Liver (tissue), 9 donors: Measurements from ENCODE around the gene RAET1E. TPM values are rescaled to one million over a fixed set of nuclear protein-coding genes. Genes with fewer than 3 reads are reported as not detected.
"Not testable (repeated sequence)": the region's sequence is repeated elsewhere in the genome, so short reads cannot be mapped to it uniquely, and the experiment has no call there.

Source experiments
- DNase-seq: peaks from one replicate; pipeline ENCODE4 v3.0.0-alpha.2; 2017; ENCODE audit warnings: low spot score
- H3K27ac ChIP-seq, 2 donors: one replicate each; pipeline ENCODE4 v1.7.0; 2013; ENCODE audit warnings: inconsistent platforms in 2 of 2, low read length in 2 of 2, control low read depth in 1 of 2, low read depth in 1 of 2, mild to moderate bottlenecking in 1 of 2
- H3K27me3 ChIP-seq, 4 donors: one replicate each; pipeline versions ENCODE4 v1.6.1 to v1.7.0; 2013; ENCODE audit warnings: low read length in 3 of 4, inconsistent platforms in 1 of 4, mild to moderate bottlenecking in 1 of 4, moderate library complexity in 1 of 4; ENCODE audit not compliant: control insufficient read depth in 4 of 4, insufficient read depth in 4 of 4
- H3K36me3 ChIP-seq, 4 donors: one replicate each; pipeline versions ENCODE4 v1.6.1 to v1.7.0; 2013; ENCODE audit warnings: low read length in 3 of 4, mild to moderate bottlenecking in 3 of 4, low read depth in 1 of 4, moderate library complexity in 1 of 4; ENCODE audit not compliant: control insufficient read depth in 4 of 4, insufficient read depth in 3 of 4
- H3K4me1 ChIP-seq, 4 donors: one replicate each; pipeline versions ENCODE4 v1.6.1 to v1.7.0; 2013; ENCODE audit warnings: low read length in 3 of 4, mild to moderate bottlenecking in 3 of 4, moderate library complexity in 1 of 4; ENCODE audit not compliant: control insufficient read depth in 4 of 4, insufficient read depth in 4 of 4
- H3K4me3 ChIP-seq, 3 donors: one replicate each; pipeline versions ENCODE4 v1.6.1 to v1.7.0; 2013; ENCODE audit warnings: low read length in 3 of 3, control low read depth in 1 of 3, low read depth in 1 of 3, mild to moderate bottlenecking in 1 of 3
- H3K9ac ChIP-seq, 2 donors: one replicate each; pipeline ENCODE4 v1.7.0; 2013; ENCODE audit warnings: low read length in 2 of 2, mild to moderate bottlenecking in 2 of 2, moderate library complexity in 2 of 2, control low read depth in 1 of 2, low read depth in 1 of 2
- H3K9me3 ChIP-seq, 4 donors: one replicate each; pipeline versions ENCODE4 v1.6.1 to v1.7.0; 2013; ENCODE audit warnings: low read length in 3 of 4; ENCODE audit not compliant: control insufficient read depth in 4 of 4
- ATF3 ChIP-seq: IDR thresholded peaks from 2 replicates; pipeline ENCODE4 v1.6.1; 2016; ENCODE audit warnings: antibody characterized with exemption
- FOXA2 ChIP-seq: IDR thresholded peaks from 2 replicates; pipeline ENCODE4 v1.6.1; 2016; ENCODE audit warnings: antibody characterized with exemption
- GABPA ChIP-seq, 2 donors: IDR thresholded peaks in 1 of 2; conservative IDR thresholded peaks in 1 of 2; 2 replicates each; pipeline ENCODE4 v1.6.1; 2016; ENCODE audit warnings: antibody characterized with exemption in 2 of 2, mild to moderate bottlenecking in 1 of 2, moderate library complexity in 1 of 2
- HNF4A ChIP-seq, 2 donors: conservative IDR thresholded peaks; 2 replicates each; pipeline ENCODE4 v1.6.1; 2016; ENCODE audit warnings: antibody characterized with exemption in 2 of 2, mild to moderate bottlenecking in 2 of 2
- HNF4G ChIP-seq: IDR thresholded peaks from 2 replicates; pipeline ENCODE4 v1.6.1; 2016; ENCODE audit warnings: antibody characterized with exemption
- NR2F2 ChIP-seq: IDR thresholded peaks from 2 replicates; pipeline ENCODE4 v1.6.1; 2016; ENCODE audit warnings: antibody characterized with exemption
- REST ChIP-seq: IDR thresholded peaks from 2 replicates; pipeline ENCODE4 v1.6.1; 2016; ENCODE audit warnings: antibody characterized with exemption, mild to moderate bottlenecking
- RXRA ChIP-seq, 2 donors: IDR thresholded peaks; 2 replicates each; pipeline ENCODE4 v1.6.1; 2017 to 2018; ENCODE audit warnings: antibody characterized with exemption in 2 of 2, mild to moderate bottlenecking in 1 of 2
- TAF1 ChIP-seq: conservative IDR thresholded peaks from 2 replicates; pipeline ENCODE4 v1.6.1; 2016; ENCODE audit warnings: antibody characterized with exemption, mild to moderate bottlenecking
- ZBTB33 ChIP-seq: IDR thresholded peaks from 2 replicates; pipeline ENCODE4 v1.6.1; 2016; ENCODE audit warnings: antibody characterized with exemption
- WGBS: extraction: QIAGEN DNeasy Blood & Tissue Kit; methylation state at CpG from one replicate; pipeline ENCODE4 v1.1.7; 2013; 5-methylcytosine and 5-hydroxymethylcytosine counted together
- polyA plus RNA-seq, 2 donors: library from polyadenylated mRNA; stranded (reverse) in 1 of 2; unstranded in 1 of 2; fragments of 200-250 nt in 1 of 2; fragments of >200 nt in 1 of 2; fragmentation: Nextera tagmentation in 1 of 2; extraction: Ambion mirVana in 1 of 2; gene quantifications; one replicate each; pipeline versions ENCODE4 v1.2.1 to v1.2.3, GENCODE V29; 2013 to 2015
- total RNA-seq, 2 donors: library from RNA; depleted of rRNA; stranded (reverse); fragments of >200 nt; gene quantifications; one replicate each; pipeline ENCODE4 v1.2.3, GENCODE V29; 2014
- TF ChIP-seq, protein P1 (sequence below): IDR thresholded peaks from 2 replicates; pipeline ENCODE4 v1.6.1; 2016; ENCODE audit warnings: antibody characterized with exemption
- donor health status: healthy.
- donor health status: healthy.
- donor health status: healthy.
- donor health status: healthy.
- donor health status: healthy.

RAET1E gene
- total and polyA plus RNA-seq, 4 donors = not detected

- TF ChIP-seq GABPA (IDR thresholded peaks at IDR 0.05 in 1 of 2, conservative IDR thresholded peaks at IDR 0.05 in 1 of 2) (no peak), RXRA (IDR thresholded peaks at IDR 0.05) (no peak), REST (no peak), HNF4G (no peak), ZBTB33 (no peak), FOXA2 (no peak), HNF4A (conservative IDR thresholded peaks at IDR 0.05) (no peak), TAF1 (no peak)
- TF ChIP-seq, protein P1, sequence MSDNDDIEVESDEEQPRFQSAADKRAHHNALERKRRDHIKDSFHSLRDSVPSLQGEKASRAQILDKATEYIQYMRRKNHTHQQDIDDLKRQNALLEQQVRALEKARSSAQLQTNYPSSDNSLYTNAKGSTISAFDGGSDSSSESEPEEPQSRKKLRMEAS = no peak
- Histone ChIP-seq H3K36me3 (no peaks in the 10 kb centered on the region), H3K9me3 (no peaks in the 10 kb centered on the region), H3K4me3 (no peak overlapping the region), H3K27ac (no peak overlapping the region), H3K4me1 (no peaks in the 10 kb centered on the region), H3K9ac (no peak overlapping the region), H3K27me3 (no peaks in the 10 kb centered on the region)
- 92% methylated on average over 9 of the region's 9 CpGs for WGBS
- DNase-seq = no peak
Observed at GRCh38 chr6:149909701-149910470, 12.0 kb upstream of the RAET1E start.

- not testable (repeated sequence) for DNase-seq, H3K9ac ChIP-seq, H3K4me1 ChIP-seq, H3K27ac ChIP-seq, H3K27me3 ChIP-seq, H3K9me3 ChIP-seq, H3K4me3 ChIP-seq, H3K36me3 ChIP-seq
- WGBS = 87% methylated on average over 4 of the region's 4 CpGs
Observed at GRCh38 chr6:149908480-149908879, 10.6 kb upstream of the RAET1E start.

DNA sequence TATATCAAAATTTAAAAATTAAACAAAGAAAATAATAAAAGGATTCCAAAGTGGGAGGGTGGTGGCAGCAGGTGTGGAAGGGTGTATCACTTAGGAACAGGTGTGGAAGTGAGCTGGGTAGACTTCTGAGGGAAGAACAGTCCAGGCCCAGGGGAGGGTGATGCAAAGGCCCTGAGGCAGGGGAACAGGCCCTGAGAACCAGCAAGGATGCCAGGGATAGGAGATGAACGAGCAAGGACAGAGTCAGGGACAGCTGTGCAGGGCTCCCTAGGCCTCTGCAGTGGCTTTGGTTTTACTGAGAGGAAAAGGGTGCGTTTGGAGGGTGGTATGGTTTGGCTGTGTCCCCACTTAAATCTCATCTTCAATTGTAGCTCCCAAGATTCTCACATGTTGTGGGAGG is 9.4 kb upstream of the RAET1E start:
- no peaks in the 10 kb centered on the region for H3K36me3 ChIP-seq
- H3K9me3 ChIP-seq = no peaks in the 10 kb centered on the region
- H3K9ac ChIP-seq = no peak overlapping the region
- H3K4me1 ChIP-seq = no peaks in the 10 kb centered on the region
- TF ChIP-seq ZBTB33 (no peak), ATF3 (no peak), RXRA (IDR thresholded peaks at IDR 0.05) (no peak), NR2F2 (no peak), GABPA (IDR thresholded peaks at IDR 0.05 in 1 of 2, conservative IDR thresholded peaks at IDR 0.05 in 1 of 2) (no peak), FOXA2 (no peak)
- no peak for DNase-seq
- H3K27me3 ChIP-seq = no peaks in the 10 kb centered on the region
- H3K27ac ChIP-seq = no peak overlapping the region
- H3K4me3 ChIP-seq = no peak overlapping the region
- WGBS = 96% methylated on average over 2 of the region's 2 CpGs
